H1 (cell line): Measurements from ENCODE around the gene KCTD15. TPM values are rescaled to one million over a fixed set of nuclear protein-coding genes. Genes with fewer than 3 reads are reported as not detected.

Source experiments
- CTCF ChIA-PET: fragments of 300-600 bp; sonication (Branson Sonifier 250); formaldehyde crosslinking; loops from one replicate; lab custom pipeline; 2021; ENCODE audit not compliant: partially characterized antibody; lab: Charles Lee
- POLR2A ChIA-PET: fragments of 300-600 bp; sonication (Branson Sonifier 250); formaldehyde crosslinking; loops from one replicate; lab custom pipeline; 2021; ENCODE audit warnings: inconsistent platforms; ENCODE audit not compliant: partially characterized antibody; lab: Charles Lee
- DNase-seq, 2 experiments: peaks; one replicate each; pipeline versions ENCODE4 v3.0.0 to v3.0.0-alpha.2; 2010 to 2022; ENCODE audit warnings: low spot score in 2 of 2, low read depth in 1 of 2, mixed read lengths in 1 of 2
- FAIRE-seq: peaks from 2 replicates; lab custom pipeline; 2011; peaks lifted over from hg19 to GRCh38; lab: Jason Lieb, UNC
- H2AFZ ChIP-seq: 2 replicates; pipeline ENCODE4 v1.8.1; 2012; ENCODE audit warnings: low read length, inconsistent platforms
- H2AK5ac ChIP-seq: 2 replicates; pipeline ENCODE4 v1.6.1; 2013; ENCODE audit warnings: low read depth, low read length
- H2BK120ac ChIP-seq: replicated peaks from 2 replicates; pipeline ENCODE3; 2013; ENCODE audit warnings: low read depth, low read length, inconsistent platforms
- H2BK12ac ChIP-seq: 2 replicates; pipeline ENCODE4 v1.6.1; 2013; ENCODE audit warnings: low read depth, low read length
- H2BK15ac ChIP-seq: 2 replicates; pipeline ENCODE4 v1.6.1; 2013; ENCODE audit warnings: low read length
- H2BK20ac ChIP-seq: 2 replicates; pipeline ENCODE4 v1.6.1; 2013; ENCODE audit warnings: low read length
- H2BK5ac ChIP-seq: 2 replicates; pipeline ENCODE4 v1.6.1; 2013; ENCODE audit warnings: low read depth, low read length
- H3K14ac ChIP-seq: 2 replicates; pipeline ENCODE4 v1.6.1; 2013; ENCODE audit warnings: inconsistent platforms; ENCODE audit not compliant: insufficient read length
- H3K18ac ChIP-seq: 2 replicates; pipeline ENCODE4 v1.6.1; 2013; ENCODE audit warnings: low read length; ENCODE audit errors: extremely low read depth
- H3K23ac ChIP-seq: 2 replicates; pipeline ENCODE4 v1.6.1; 2013; ENCODE audit warnings: inconsistent platforms; ENCODE audit not compliant: insufficient read length
- H3K23me2 ChIP-seq: 2 replicates; pipeline ENCODE4 v1.6.1; 2013; ENCODE audit warnings: low read depth, low read length
- H3K27ac ChIP-seq: 2 replicates; pipeline ENCODE4 v1.6.1; 2011; ENCODE audit warnings: low read depth, low read length, inconsistent platforms
- H3K27me3 ChIP-seq, 4 experiments: replicated peaks in 1 of 4; 1 replicate in 1 of 4; 2 replicates in 3 of 4; pipeline versions ENCODE4 v1.6.1 to v1.8.1; 2011 to 2013; ENCODE audit warnings: low read length in 3 of 4, mild to moderate bottlenecking in 3 of 4, inconsistent platforms in 2 of 4, mixed read lengths in 2 of 4, moderate library complexity in 1 of 4; ENCODE audit not compliant: control insufficient read depth in 3 of 4, insufficient read depth in 3 of 4; ENCODE audit errors: extremely low read depth in 1 of 4
- H3K36me3 ChIP-seq, 4 experiments: 2 replicates each; pipeline versions ENCODE4 v1.6.1 to v1.8.1; 2011 to 2013; ENCODE audit warnings: mild to moderate bottlenecking in 4 of 4, low read length in 3 of 4, moderate library complexity in 2 of 4, control low read depth in 1 of 4, inconsistent platforms in 1 of 4; ENCODE audit not compliant: insufficient read depth in 4 of 4, control insufficient read depth in 2 of 4
- H3K4ac ChIP-seq: replicated peaks from 2 replicates; pipeline ENCODE3; 2013; ENCODE audit warnings: low read length, low read depth, mixed read lengths, inconsistent platforms; ENCODE audit not compliant: insufficient read length
- H3K4me1 ChIP-seq, 4 experiments: replicated peaks in 1 of 4; 1 replicate in 1 of 4; 2 replicates in 3 of 4; pipeline versions ENCODE4 v1.6.1 to v1.8.1; 2011 to 2013; ENCODE audit warnings: low read length in 3 of 4, inconsistent platforms in 2 of 4, mixed read lengths in 1 of 4; ENCODE audit not compliant: insufficient read depth in 4 of 4, control insufficient read depth in 3 of 4
- H3K4me2 ChIP-seq, 2 experiments: 2 replicates each; pipeline versions ENCODE4 v1.6.1 to v1.8.1; 2011 to 2013; ENCODE audit warnings: low read depth in 2 of 2, low read length in 2 of 2, control low read depth in 1 of 2, inconsistent platforms in 1 of 2, mild to moderate bottlenecking in 1 of 2; ENCODE audit not compliant: insufficient read depth in 1 of 2
- H3K4me3 ChIP-seq, 4 experiments: fragments of 200-600, 300-600 bp in 1 of 4; sonication (generic), shearing (Covaris generic), sonication (Bioruptor Twin) in 1 of 4; 2 replicates each; pipeline versions ENCODE4 v1.5.1 to v1.8.1; 2011 to 2016; ENCODE audit warnings: low read length in 4 of 4, low read depth in 3 of 4, control low read depth in 2 of 4, inconsistent platforms in 2 of 4, mild to moderate bottlenecking in 2 of 4, mixed read lengths in 1 of 4, moderate library complexity in 1 of 4; ENCODE audit not compliant: insufficient read depth in 2 of 4; ENCODE audit errors: extremely low read depth in 1 of 4
- H3K56ac ChIP-seq: replicated peaks from 2 replicates; pipeline ENCODE3; 2013; ENCODE audit warnings: low read depth, mild to moderate bottlenecking, mixed read lengths, low read length, inconsistent platforms; ENCODE audit not compliant: insufficient read length
- H3K79me1 ChIP-seq: 2 replicates; pipeline ENCODE4 v1.6.1; 2013; ENCODE audit warnings: low read depth, low read length, control low read depth
- H3K79me2 ChIP-seq, 2 experiments: 2 replicates each; pipeline versions ENCODE4 v1.6.1 to v1.8.1; 2012 to 2013; ENCODE audit warnings: low read length in 2 of 2, mild to moderate bottlenecking in 2 of 2, inconsistent platforms in 1 of 2; ENCODE audit not compliant: insufficient read depth in 2 of 2, control insufficient read depth in 1 of 2
- H3K9ac ChIP-seq, 4 experiments: replicated peaks in 1 of 4; 1 replicate in 1 of 4; 2 replicates in 3 of 4; pipeline versions ENCODE4 v1.6.1 to v1.8.1; 2011 to 2013; ENCODE audit warnings: low read depth in 3 of 4, low read length in 3 of 4, control low read depth in 2 of 4, mild to moderate bottlenecking in 2 of 4, moderate library complexity in 2 of 4, inconsistent platforms in 1 of 4; ENCODE audit errors: extremely low read depth in 1 of 4
- H3K9me3 ChIP-seq, 2 experiments: 2 replicates each; pipeline versions ENCODE4 v1.6.1 to v1.8.1; 2012 to 2013; ENCODE audit warnings: mild to moderate bottlenecking in 2 of 2, moderate library complexity in 2 of 2, control low read depth in 1 of 2, inconsistent platforms in 1 of 2, low read depth in 1 of 2, low read length in 1 of 2, mixed read lengths in 1 of 2; ENCODE audit not compliant: insufficient read depth in 2 of 2
- H4K20me1 ChIP-seq, 2 experiments: replicated peaks in 1 of 2; 2 replicates each; pipeline versions ENCODE3 to v1.8.1; 2011 to 2013; ENCODE audit warnings: inconsistent platforms in 2 of 2, low read length in 2 of 2, mild to moderate bottlenecking in 1 of 2; ENCODE audit not compliant: insufficient read depth in 2 of 2, control insufficient read depth in 1 of 2
- H4K5ac ChIP-seq: 2 replicates; pipeline ENCODE4 v1.6.1; 2013; ENCODE audit warnings: low read length, low read depth, mixed read lengths, inconsistent platforms; ENCODE audit not compliant: insufficient read length
- H4K8ac ChIP-seq: 2 replicates; pipeline ENCODE4 v1.8.0; 2013; ENCODE audit warnings: mild to moderate bottlenecking, moderate library complexity, low read length, inconsistent platforms; ENCODE audit not compliant: insufficient read depth; ENCODE audit errors: extremely low read depth
- H4K91ac ChIP-seq: replicated peaks from 2 replicates; pipeline ENCODE3; 2013; ENCODE audit warnings: low read length, mixed read lengths, inconsistent platforms; ENCODE audit not compliant: insufficient read length
- CTBP2 ChIP-seq: IDR thresholded peaks from 2 replicates; pipeline ENCODE4 v1.7.0; 2011; ENCODE audit warnings: borderline replicate concordance, mild to moderate bottlenecking, moderate library complexity, mixed read lengths, low read length; ENCODE audit not compliant: insufficient read depth, insufficient read length
- GTF2F1 ChIP-seq: IDR thresholded peaks from 2 replicates; pipeline ENCODE4 v1.6.1; 2012; ENCODE audit warnings: low read depth, low read length, improper control_type of control experiment, borderline replicate concordance
- HDAC6 ChIP-seq: IDR thresholded peaks from one replicate; pipeline ENCODE4 v1.7.1; 2012; ENCODE audit warnings: low read depth, mild to moderate bottlenecking, inconsistent platforms, low read length, moderate library complexity
- JUND ChIP-seq: IDR thresholded peaks from 2 replicates; pipeline ENCODE4 v1.6.1; 2011; ENCODE audit warnings: mild to moderate bottlenecking, improper control_type of control experiment, low read length
- PHF8 ChIP-seq: fragments of 200-600 bp; sonication (generic); conservative IDR thresholded peaks from 2 replicates; pipeline ENCODE4 v1.7.1; 2012; ENCODE audit warnings: low read depth, mild to moderate bottlenecking, inconsistent platforms, low read length, moderate library complexity
- POLR2A ChIP-seq, 2 experiments: IDR thresholded peaks; 1 replicate in 1 of 2; 2 replicates in 1 of 2; pipeline ENCODE4 v1.6.1; 2011; ENCODE audit warnings: low read depth in 2 of 2, low read length in 2 of 2, mild to moderate bottlenecking in 2 of 2; ENCODE audit errors: control extremely low read depth in 1 of 2
- RFX5 ChIP-seq: IDR thresholded peaks from 2 replicates; pipeline ENCODE4 v1.6.1; 2011; ENCODE audit warnings: low read depth, low read length, improper control_type of control experiment, borderline replicate concordance
- TAF7 ChIP-seq: optimal IDR thresholded peaks from 2 replicates; pipeline ENCODE3; 2011; ENCODE audit warnings: low read depth, mild to moderate bottlenecking, inconsistent platforms, low read length, moderate library complexity, borderline replicate concordance
- YY1 ChIP-seq: IDR thresholded peaks from 2 replicates; pipeline ENCODE4 v1.6.1; 2011; ENCODE audit warnings: low read depth, mild to moderate bottlenecking, low read length
- WGBS, 2 experiments: shearing (Covaris generic) in 1 of 2; methylation state at CpG; one replicate each; pipeline versions ENCODE4 v1.1.6 to v1.1.7; 2013 to 2015; ENCODE audit warnings: low lambda C conversion rate in 2 of 2, mixed read lengths in 2 of 2, inconsistent platforms in 1 of 2, low coverage in 1 of 2, missing lambda C conversion rate in 1 of 2; ENCODE audit not compliant: insufficient replicate concordance in 2 of 2, insufficient coverage in 1 of 2, insufficient read length in 1 of 2; ENCODE audit errors: extremely low coverage in 1 of 2, missing lambda C conversion rate in 1 of 2; 5-methylcytosine and 5-hydroxymethylcytosine counted together
- long read RNA-seq, 2 experiments: library from RNA in 1 of 2; library from capped mRNA in 1 of 2; stranded (forward); transcript quantifications; one replicate each; pipeline ENCODE4 v2.0.0, GENCODE V29; 2021; ENCODE audit warnings: inconsistent platforms in 1 of 2
- polyA minus RNA-seq, 3 experiments: library from RNA; depleted of rRNA, polyadenylated mRNA; stranded (reverse); fragments of >200 nt; gene quantifications; 1 replicate in 2 of 3; 2 replicates in 1 of 3; pipeline ENCODE4 v1.2.3, GENCODE V29; 2011
- polyA plus RNA-seq, 7 experiments: library from polyadenylated mRNA; depleted of rRNA in 3 of 7; stranded (reverse) in 5 of 7; unstranded in 2 of 7; fragments of >200 nt in 5 of 7; fragments of 200-250 nt in 2 of 7; gene quantifications; 1 replicate in 5 of 7; 2 replicates in 1 of 7; 4 replicates in 1 of 7; pipeline versions ENCODE4 v1.2.1 to v1.2.3, GENCODE V29; 2011 to 2013; ENCODE audit warnings: missing spikeins in 2 of 7, mixed read lengths in 2 of 7
- total RNA-seq: library from RNA; stranded (reverse); fragmentation: NEBNext Ultra II Directional; extraction: Animal tissue kit (Norgen Biotek cat#: 25700); gene quantifications from 2 replicates; pipeline ENCODE4 v1.2.1, GENCODE V29; 2021

Gene KCTD15
- 25.1 and 25.5 TPM in 2 replicates for total RNA-seq
- polyA plus RNA-seq (2011; rRNA removed): 27.0 and 51.8 TPM in 2 replicates
- 48.8 TPM for polyA plus RNA-seq (2011; cell fraction: cytosol; rRNA removed)
- 79.7 TPM for polyA plus RNA-seq (2011; cell fraction: nucleus; rRNA removed)
- 15.0 to 22.9 TPM (median 20.8 TPM) in 4 replicates for polyA plus RNA-seq (2012, experiment 1 of 2)
- 16.1 TPM for polyA plus RNA-seq (2012, experiment 2 of 2)
- polyA plus RNA-seq (2013, experiment 1 of 2): 13.7 TPM
- 12.4 TPM for polyA plus RNA-seq (2013, experiment 2 of 2)
- 20.1 and 20.2 TPM in 2 replicates for polyA minus RNA-seq (2011; rRNA and poly(A)+ RNA removed)
- 14.8 TPM for polyA minus RNA-seq (2011; cell fraction: cytosol; rRNA and poly(A)+ RNA removed)
- polyA minus RNA-seq (2011; cell fraction: nucleus; rRNA and poly(A)+ RNA removed): 15.7 TPM
- long read RNA-seq, experiment 1, partial matches to known transcripts: 17 of 19 reads
- long read RNA-seq, experiment 1, other reads (novel, unspliced or antisense): 0 of 19 reads
- long read RNA-seq, experiment 2, partial matches to known transcripts: 2 of 2 reads
- long read RNA-seq, experiment 2, other reads (novel, unspliced or antisense): 0 of 2 reads

DNA sequence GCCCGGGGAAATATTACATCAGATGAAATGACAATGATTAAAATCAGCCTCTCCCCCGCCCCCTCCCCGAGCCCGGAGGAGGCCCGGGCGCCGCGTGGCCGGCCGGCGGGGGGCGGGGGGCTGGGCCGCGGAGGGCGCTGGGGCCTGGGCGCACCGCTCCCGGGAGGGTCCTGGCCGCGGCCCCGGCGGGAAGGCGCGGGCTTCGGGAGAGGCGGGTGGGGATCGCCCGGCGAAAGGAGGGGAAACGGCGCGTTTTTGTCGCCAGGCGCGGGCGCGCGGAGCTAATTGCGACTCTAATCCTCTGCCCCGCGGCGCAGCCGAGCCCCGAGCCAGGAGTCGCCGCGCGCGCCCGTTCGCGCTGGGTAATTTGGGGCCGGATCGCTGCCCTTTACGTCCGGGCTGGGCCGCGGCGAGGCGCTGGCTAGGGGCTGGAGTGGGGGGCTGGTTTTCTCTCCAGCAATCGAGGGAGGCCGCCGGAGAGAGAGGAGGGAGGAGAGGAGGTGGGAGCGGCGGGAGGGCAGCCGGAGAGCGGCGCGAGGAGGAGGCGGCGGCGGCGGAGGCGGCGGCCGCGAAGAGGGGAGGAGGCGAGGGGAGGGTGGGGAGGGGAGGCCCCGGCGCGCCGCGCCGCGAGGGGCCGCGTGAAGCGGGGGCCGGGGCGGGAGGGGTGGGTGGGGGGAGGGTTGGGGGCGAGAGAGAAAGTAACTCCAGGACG lies at the start of gene KCTD15:
TSS of gene KCTD15 (plus strand) at position 707 of the 712 bp plus-strand sequence. CDS start 3,585 bp downstream, outside the sequence.
- CTCF ChIA-PET: interaction anchor here (1.0 to 1.7 kb wide), 5 partner anchors 11 to 300 kb away, joined by 3 to 5 read pairs (median 3); no protein-coding TSS in a partner anchor
- H3K23ac ChIP-seq: no peak within 1 kb of the TSS
- peak; percentile 1 to 45; a peak in 1 of 3 replicates for TF ChIP-seq POLR2A (IDR thresholded peaks at IDR 0.05; ENCODE audit: control extremely low read depth in 1 of 2, low read depth in 2 of 2, low read length in 2 of 2)
- peak; percentile 52; the same call in 1 of the 2 replicates for TF ChIP-seq PHF8
- peak; percentile 43 for TF ChIP-seq TAF7
- TF ChIP-seq RFX5: no peak
- TF ChIP-seq JUND: no peak
- no peak for TF ChIP-seq YY1
- no peak for TF ChIP-seq HDAC6
- TF ChIP-seq GTF2F1: no peak
- TF ChIP-seq CTBP2: no peak

More for the DNA sequence above, at the start of gene KCTD15:
- no peak for FAIRE-seq
- Histone ChIP-seq H3K9ac (peak within 1 kb of the TSS; percentile 81 to 93 (median 84)), H3K36me3 (peaks cover 0 to 4% (median 2%) of the 10 kb centered on the region in 4 experiments; a peak in 5 of 8 replicates), H3K79me2 (peaks cover 0 to 13% of the 10 kb centered on the region in 2 experiments; a peak in 1 of 4 replicates), H3K4ac (peak within 1 kb of the TSS; percentile 80), H3K9me3 (no peaks in the 10 kb centered on the region), H3K14ac (no peak within 1 kb of the TSS), H2BK5ac (peak within 1 kb of the TSS; percentile 88), H4K20me1 (peaks cover 0 to 2% of the 10 kb centered on the region in 2 experiments), H3K4me3 (peak within 1 kb of the TSS; percentile 64 to 96 (median 92)), H4K91ac (peak within 1 kb of the TSS; percentile 26), H2BK15ac (no peak within 1 kb of the TSS), H2BK12ac (0 out of 2 replicates have a peak within 1 kb of the TSS, but pooled peaks have one; percentile 9), H3K4me1 (peaks cover 7 to 18% (median 16%) of the 10 kb centered on the region in 4 experiments), H4K5ac (peak within 1 kb of the TSS; percentile 81), H3K23me2 (peaks cover 10% of the 10 kb centered on the region), H3K27me3 (no peaks in the 10 kb centered on the region; a peak in 2 of 7 replicates), H3K4me2 (peak within 1 kb of the TSS; percentile 81 to 84), H3K56ac (peak within 1 kb of the TSS; percentile 94), H2AFZ (no peak within 1 kb of the TSS; the same call in 1 of the 2 replicates), H4K8ac (peak within 1 kb of the TSS; percentile 95), H3K79me1 (0 out of 2 replicates have a peak, but pooled peaks cover 3% of the 10 kb centered on the region), H2AK5ac (no peak within 1 kb of the TSS), H3K18ac (peak within 1 kb of the TSS; percentile 81), H2BK20ac (no peak within 1 kb of the TSS), H2BK120ac (no peak within 1 kb of the TSS), H3K27ac (peak within 1 kb of the TSS; percentile 92)
- 1% methylated on average over 17 of the region's 92 CpGs; no CpG with 5 or more reads in 1 of the 2 experiments for WGBS, 2 experiments
- POLR2A ChIA-PET: interaction anchor here (0.5 to 4.7 kb wide), 16 partner anchors 8 to 376 kb away, joined by 3 to 40 read pairs (median 4); partner anchors contain the start of gene LSM14A
- DNase-seq: peak in 1 of 2 experiments; percentile 84
